PC-3 (cell line): ENCODE results near the gene MOB4. TPM values are rescaled to one million over a fixed set of nuclear protein-coding genes. Genes with fewer than 3 reads are reported as not detected.

Source experiments
- ATAC-seq: fragments of 200-7000 bp; cut with Tn5 transposase; 2 replicates; pipeline ENCODE4 v1.9.1; 2020; ENCODE audit warnings: mild to moderate bottlenecking, moderate library complexity
- BruUV-seq: library from RNA; stranded (reverse); fragments of 400-500 nt; replicated peaks from 2 replicates; lab custom pipeline; 2021; lab: Mats Ljungman, UMichigan
- CTCF ChIA-PET: fragments of 300-600 bp; sonication (Branson Sonifier 250); formaldehyde crosslinking; loops from one replicate; lab custom pipeline; 2022; ENCODE audit warnings: antibody characterized with exemption; lab: Charles Lee
- POLR2A ChIA-PET: fragments of 300-600 bp; sonication (Branson Sonifier 250); formaldehyde crosslinking; loops from one replicate; lab custom pipeline; 2022; ENCODE audit warnings: antibody characterized with exemption; ENCODE audit not compliant: unreplicated experiment; lab: Charles Lee
- DNase-seq: peaks from one replicate; pipeline ENCODE4 v3.0.0-alpha.2; 2015
- H2AFZ ChIP-seq: fragments of 300-600 bp; sonication (generic); 2 replicates; pipeline ENCODE4 v1.6.0; 2016; ENCODE audit warnings: antibody characterized with exemption, low read length
- H3F3A ChIP-seq: fragments of 300-600 bp; sonication (generic); one replicate; pipeline ENCODE4 v1.6.0; 2017; ENCODE audit warnings: antibody characterized with exemption, low read length, control low read depth, mild to moderate bottlenecking; ENCODE audit not compliant: unreplicated experiment
- H3K27ac ChIP-seq: fragments of 300-600 bp; sonication (generic); 2 replicates; pipeline ENCODE4 v1.5.1; 2016; ENCODE audit warnings: mild to moderate bottlenecking, low read length
- H3K27me3 ChIP-seq: fragments of 300-600 bp; sonication (generic); 2 replicates; pipeline ENCODE4 v1.6.1; 2016; ENCODE audit warnings: low read length, mixed read lengths
- H3K36me3 ChIP-seq: fragments of 300-600 bp; sonication (generic); 2 replicates; pipeline ENCODE4 v1.6.1; 2016; ENCODE audit warnings: low read depth, mixed run types, low read length, mixed read lengths
- H3K4me1 ChIP-seq: fragments of 300-600 bp; sonication (generic); 2 replicates; pipeline ENCODE4 v1.5.1; 2016; ENCODE audit warnings: low read length; ENCODE audit not compliant: insufficient read depth
- H3K4me2 ChIP-seq: fragments of 300-600 bp; sonication (generic); 2 replicates; pipeline ENCODE4 v1.6.0; 2016; ENCODE audit warnings: low read length
- H3K4me3 ChIP-seq: fragments of 300-600 bp; sonication (generic); 2 replicates; pipeline ENCODE4 v1.5.1; 2016; ENCODE audit warnings: mild to moderate bottlenecking, low read length, mixed read lengths
- H3K79me2 ChIP-seq: fragments of 300-600 bp; sonication (generic); 2 replicates; pipeline ENCODE4 v1.6.1; 2017; ENCODE audit warnings: low read length, mixed read lengths
- H3K9ac ChIP-seq: fragments of 300-600 bp; sonication (generic); 2 replicates; pipeline ENCODE4 v1.6.0; 2016; ENCODE audit warnings: mild to moderate bottlenecking, low read length
- H3K9me2 ChIP-seq: fragments of 300-600 bp; sonication (generic); replicated peaks from 2 replicates; pipeline ENCODE4 v1.6.1; 2016; ENCODE audit warnings: mixed run types, low read length, mixed read lengths
- H3K9me3 ChIP-seq: fragments of 300-600 bp; sonication (generic); 2 replicates; pipeline ENCODE4 v1.6.1; 2016; ENCODE audit warnings: low read length, mixed read lengths
- H4K20me1 ChIP-seq: fragments of 300-600 bp; sonication (generic); 2 replicates; pipeline ENCODE4 v1.6.1; 2016; ENCODE audit warnings: low read length, mixed read lengths
- CTCF ChIP-seq: fragments of 300-600 bp; sonication (generic); conservative IDR thresholded peaks from 2 replicates; pipeline ENCODE4 v1.5.1; 2017; ENCODE audit warnings: antibody characterized with exemption, low read depth, mild to moderate bottlenecking, low read length
- EZH2 ChIP-seq: fragments of 300-600 bp; sonication (generic); IDR thresholded peaks from one replicate; pipeline ENCODE4 v1.6.1; 2017; ENCODE audit warnings: antibody characterized with exemption, mild to moderate bottlenecking, low read length; ENCODE audit not compliant: unreplicated experiment
- EZH2phosphoT487 ChIP-seq: fragments of 300-600 bp; sonication (generic); IDR thresholded peaks from 2 replicates; pipeline ENCODE4 v1.6.1; 2018; ENCODE audit warnings: mild to moderate bottlenecking, antibody characterized with exemption, low read length, borderline replicate concordance
- intact Hi-C: fragments of 100-400 bp; cut with micrococcal nuclease; formaldehyde crosslinking; loops from 2 replicates; pipeline ENCODE4 v1.9.0; 2023
- total RNA-seq: library from RNA; depleted of rRNA; stranded (reverse); fragments of >200 nt; gene quantifications from 2 replicates; pipeline ENCODE4 v1.2.3, GENCODE V29; 2014

MOB4 gene
- total RNA-seq, 1 experiment from 2014 or later = 24.9 TPM

- peaks cover 66% of the 10 kb centered on the region for H3K36me3 ChIP-seq
- no peak for DNase-seq
- intact Hi-C loops = no loop called here
- H3K4me2 ChIP-seq = no peak overlapping the region
- no peaks in the 10 kb centered on the region for H3K4me1 ChIP-seq
- peaks cover 24% of the 10 kb centered on the region for H3F3A ChIP-seq
- peaks cover 11% of the 10 kb centered on the region; the same call in 1 of the 2 replicates for H4K20me1 ChIP-seq
- H3K79me2 ChIP-seq = peaks cover 4% of the 10 kb centered on the region; the same call in 1 of the 2 replicates
- no peak overlapping the region for H3K27ac ChIP-seq
- no TSS peak for BruUV-seq
- H3K27me3 ChIP-seq = no peaks in the 10 kb centered on the region
- TF ChIP-seq EZH2phosphoT487 (no peak), CTCF (no peak), EZH2 (no peak)
- ChIA-PET POLR2A (no interaction called here), CTCF (no interaction called here)
- no peak overlapping the region for H3K4me3 ChIP-seq
- H3K9me3 ChIP-seq = peaks cover 10% of the 10 kb centered on the region; the same call in 1 of the 2 replicates
- H3K9ac ChIP-seq = no peak overlapping the region
- no peak overlapping the region for H2AFZ ChIP-seq
- no peaks in the 10 kb centered on the region for H3K9me2 ChIP-seq
- no peak for ATAC-seq
Measured at GRCh38 chr2:197486175-197486574, 29.7 kb upstream of the MOB4 start.

GRCh38 chr2:197487385-197487784 is 28.5 kb upstream of the MOB4 start:
- intact Hi-C loops = no loop called here
- no TSS peak for BruUV-seq
- H3K9me3 ChIP-seq = peaks cover 10% of the 10 kb centered on the region; the same call in 1 of the 2 replicates
- no peak overlapping the region for H3K9ac ChIP-seq
- H3K4me1 ChIP-seq = no peaks in the 10 kb centered on the region
- ATAC-seq (no peak), DNase-seq (no peak)
- peaks cover 78% of the 10 kb centered on the region for H3K36me3 ChIP-seq
- H3K27ac ChIP-seq = no peak overlapping the region
- no peak overlapping the region for H3K4me3 ChIP-seq
- ChIA-PET CTCF (no interaction called here), POLR2A (no interaction called here)
- H3K27me3 ChIP-seq = no peaks in the 10 kb centered on the region
- peaks cover 15% of the 10 kb centered on the region; the same call in 1 of the 2 replicates for H3K79me2 ChIP-seq
- H3F3A ChIP-seq = peaks cover 28% of the 10 kb centered on the region
- H2AFZ ChIP-seq = no peak overlapping the region
- no peak for TF ChIP-seq EZH2phosphoT487
- TF ChIP-seq EZH2 = no peak
- TF ChIP-seq CTCF = no peak
- no peak overlapping the region for H3K4me2 ChIP-seq
- H3K9me2 ChIP-seq = no peaks in the 10 kb centered on the region
- H4K20me1 ChIP-seq = peaks cover 18% of the 10 kb centered on the region

- Histone ChIP-seq H3K27ac (no peak overlapping the region), H3K4me3 (peak overlapping the region; percentile 89), H3K9ac (no peak overlapping the region), H3K9me2 (no peaks in the 10 kb centered on the region), H4K20me1 (peaks cover 61% of the 10 kb centered on the region), H3K27me3 (no peaks in the 10 kb centered on the region), H3K79me2 (peaks cover 82% of the 10 kb centered on the region), H3K4me1 (peaks cover 20% of the 10 kb centered on the region), H3K36me3 (peaks cover 76% of the 10 kb centered on the region), H3K4me2 (peak overlapping the region; percentile 78), H3F3A (peaks cover 4% of the 10 kb centered on the region), H2AFZ (no peak overlapping the region), H3K9me3 (no peaks in the 10 kb centered on the region)
- DNase-seq = no peak
- ATAC-seq = no peak
- POLR2A ChIA-PET = no interaction called here
- no TSS peak for BruUV-seq
- intact Hi-C loops = loop anchor here (10.0 kb wide), 1 partner anchor 81 kb away; no protein-coding TSS in a partner anchor
- CTCF ChIA-PET = no interaction called here
- TF ChIP-seq EZH2 (no peak), CTCF (no peak), EZH2phosphoT487 (no peak)
Measured at GRCh38 chr2:197495433-197496134, 20.3 kb upstream of the MOB4 start.
